HG03354 (cell line): ENCODE data around the gene DNAJB1.

Experiments
- ATAC-seq: cut with Tn5 transposase; IDR thresholded peaks from one replicate; pipeline ENCODE4 v1.9.1; 2021; ENCODE audit warnings: mild to moderate bottlenecking; ENCODE audit not compliant: unreplicated experiment, poor library complexity, severe bottlenecking

The DNAJB1 gene

GRCh38 chr19:14502334-14503092 lies 15.7 kb downstream of the DNAJB1 start:
- ATAC-seq, result no peak

GRCh38 chr19:14497228-14497921 lies 20.8 kb downstream of the DNAJB1 start:
- no peak for ATAC-seq

GRCh38 chr19:14496834-14497227 lies 21.4 kb downstream of the DNAJB1 start:
- no peak for ATAC-seq

GRCh38 chr19:14496029-14496833 lies 22.0 kb downstream of the DNAJB1 start, which contains the start of gene GIPC1:
GIPC1 (minus strand) TSS chr19:14496127; CDS start chr19:14482976, 13,151 bp downstream.
- peak; percentile 67 for ATAC-seq

- peak; percentile 18 for ATAC-seq
Observed at GRCh38 chr19:14495672-14496028, 22.5 kb downstream of the DNAJB1 start.

- ATAC-seq, result no peak
Observed at GRCh38 chr19:14494910-14495671, 23.1 kb downstream of the DNAJB1 start.

GRCh38 chr19:14494411-14494810 lies 23.8 kb downstream of the DNAJB1 start:
- no peak for ATAC-seq

GRCh38 chr19:14492756-14493337 lies 25.4 kb downstream of the DNAJB1 start:
- ATAC-seq, result no peak

- no peak for ATAC-seq
Observed at GRCh38 chr19:14487370-14488125, 30.6 kb downstream of the DNAJB1 start.

- ATAC-seq, result no peak
Observed at GRCh38 chr19:14482172-14482941, 35.8 kb downstream of the DNAJB1 start.

GRCh38 chr19:14480700-14481079 lies 37.5 kb downstream of the DNAJB1 start:
- no peak for ATAC-seq

GRCh38 chr19:14479975-14480699 lies 38.1 kb downstream of the DNAJB1 start:
- no peak for ATAC-seq

- no peak for ATAC-seq
Observed at GRCh38 chr19:14479309-14479974, 38.8 kb downstream of the DNAJB1 start.

- no peak for ATAC-seq
Observed at GRCh38 chr19:14478113-14478545, 40.1 kb downstream of the DNAJB1 start.

- ATAC-seq, result no peak
Observed at GRCh38 chr19:14477418-14478112, 40.6 kb downstream of the DNAJB1 start.

GRCh38 chr19:14476673-14477401 lies 41.4 kb downstream of the DNAJB1 start:
- no peak for ATAC-seq
